Kidney epithelial cell (primary cell): ENCODE data around the gene SPAG9. TPM values are rescaled to one million over a fixed set of nuclear protein-coding genes. Genes with fewer than 3 reads are reported as not detected.
"Not testable (repeated sequence)": the region's sequence is repeated elsewhere in the genome, so short reads cannot be mapped to it uniquely, and the experiment has no call there.

Experiments used
- DNase-seq: peaks from one replicate; pipeline ENCODE4 v3.0.0-alpha.2; 2010; ENCODE audit warnings: low read depth
- H3K27me3 ChIP-seq: 2 replicates; pipeline ENCODE4 v1.6.0; 2011; ENCODE audit warnings: low read length; ENCODE audit not compliant: control insufficient read depth, insufficient read depth
- H3K36me3 ChIP-seq: 2 replicates; pipeline ENCODE4 v1.5.1; 2011; ENCODE audit warnings: low read length; ENCODE audit not compliant: control insufficient read depth, insufficient read depth
- H3K4me3 ChIP-seq: 2 replicates; pipeline ENCODE4 v1.5.1; 2011; ENCODE audit warnings: low read depth, mild to moderate bottlenecking, control low read depth, low read length
- total RNA-seq: library from RNA; depleted of rRNA; stranded (reverse); fragments of >200 nt; gene quantifications from 2 replicates; pipeline ENCODE4 v1.2.3, GENCODE V29; 2015
- TF ChIP-seq, protein P1 (sequence below): IDR thresholded peaks from 2 replicates; pipeline ENCODE4 v1.5.1; 2011; ENCODE audit warnings: mild to moderate bottlenecking, moderate library complexity, low read length, control low read depth, inconsistent platforms; ENCODE audit not compliant: insufficient read depth, poor library complexity, severe bottlenecking

The SPAG9 gene
- total RNA-seq, 1 donor from 2014 or later: 85.5 TPM

- no peaks in the 10 kb centered on the region for H3K27me3 ChIP-seq
- TF ChIP-seq, protein P1, sequence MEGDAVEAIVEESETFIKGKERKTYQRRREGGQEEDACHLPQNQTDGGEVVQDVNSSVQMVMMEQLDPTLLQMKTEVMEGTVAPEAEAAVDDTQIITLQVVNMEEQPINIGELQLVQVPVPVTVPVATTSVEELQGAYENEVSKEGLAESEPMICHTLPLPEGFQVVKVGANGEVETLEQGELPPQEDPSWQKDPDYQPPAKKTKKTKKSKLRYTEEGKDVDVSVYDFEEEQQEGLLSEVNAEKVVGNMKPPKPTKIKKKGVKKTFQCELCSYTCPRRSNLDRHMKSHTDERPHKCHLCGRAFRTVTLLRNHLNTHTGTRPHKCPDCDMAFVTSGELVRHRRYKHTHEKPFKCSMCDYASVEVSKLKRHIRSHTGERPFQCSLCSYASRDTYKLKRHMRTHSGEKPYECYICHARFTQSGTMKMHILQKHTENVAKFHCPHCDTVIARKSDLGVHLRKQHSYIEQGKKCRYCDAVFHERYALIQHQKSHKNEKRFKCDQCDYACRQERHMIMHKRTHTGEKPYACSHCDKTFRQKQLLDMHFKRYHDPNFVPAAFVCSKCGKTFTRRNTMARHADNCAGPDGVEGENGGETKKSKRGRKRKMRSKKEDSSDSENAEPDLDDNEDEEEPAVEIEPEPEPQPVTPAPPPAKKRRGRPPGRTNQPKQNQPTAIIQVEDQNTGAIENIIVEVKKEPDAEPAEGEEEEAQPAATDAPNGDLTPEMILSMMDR: no peak
- H3K4me3 ChIP-seq: no peak overlapping the region
- H3K36me3 ChIP-seq: no peaks in the 10 kb centered on the region
- DNase-seq: no peak
These were observed 22.8 kb downstream of the SPAG9 start for GRCh38 chr17:51097708-51098446.

DNA sequence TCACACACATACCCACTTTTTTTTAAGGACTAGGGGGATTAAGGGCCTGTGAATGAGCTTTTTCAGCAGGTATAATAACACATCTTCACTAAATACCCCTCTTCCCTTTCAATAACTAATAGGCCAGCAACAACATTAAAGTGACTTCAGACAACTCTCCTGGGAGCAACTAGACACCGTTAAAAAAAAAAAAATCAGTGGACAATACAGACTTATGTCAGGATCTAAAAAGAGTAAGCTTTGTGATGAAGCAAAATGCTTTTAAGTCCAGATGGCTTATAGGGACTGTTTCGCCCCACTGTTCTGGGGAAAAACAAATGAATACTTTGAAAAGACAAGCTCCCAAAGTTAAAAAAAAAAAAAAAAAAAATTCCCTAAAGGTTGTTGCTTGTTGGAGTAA is 29.0 kb downstream of the SPAG9 start:
- Histone ChIP-seq H3K36me3 (no peaks in the 10 kb centered on the region), H3K4me3 (no peak overlapping the region), H3K27me3 (no peaks in the 10 kb centered on the region)
- TF ChIP-seq, protein P1: no peak
- DNase-seq: no peak

- H3K4me3 ChIP-seq, DNase-seq, H3K27me3 ChIP-seq, H3K36me3 ChIP-seq: not testable (repeated sequence)
These were observed 31.8 kb downstream of the SPAG9 start for GRCh38 chr17:51088868-51089267.

- TF ChIP-seq, protein P1: no peak
These were observed 32.4 kb downstream of the SPAG9 start for GRCh38 chr17:51088287-51088686.

GRCh38 chr17:51087072-51087757 is 33.5 kb downstream of the SPAG9 start:
- TF ChIP-seq, protein P1: no peak
- Histone ChIP-seq H3K4me3 (no peak overlapping the region), H3K27me3 (no peaks in the 10 kb centered on the region), H3K36me3 (no peaks in the 10 kb centered on the region)
- no peak for DNase-seq

More at GRCh38 chr17:51088287-51088686, 32.4 kb downstream of the SPAG9 start:
- Histone ChIP-seq H3K36me3 (no peaks in the 10 kb centered on the region), H3K27me3 (no peaks in the 10 kb centered on the region), H3K4me3 (no peak overlapping the region)
- no peak for DNase-seq

DNA sequence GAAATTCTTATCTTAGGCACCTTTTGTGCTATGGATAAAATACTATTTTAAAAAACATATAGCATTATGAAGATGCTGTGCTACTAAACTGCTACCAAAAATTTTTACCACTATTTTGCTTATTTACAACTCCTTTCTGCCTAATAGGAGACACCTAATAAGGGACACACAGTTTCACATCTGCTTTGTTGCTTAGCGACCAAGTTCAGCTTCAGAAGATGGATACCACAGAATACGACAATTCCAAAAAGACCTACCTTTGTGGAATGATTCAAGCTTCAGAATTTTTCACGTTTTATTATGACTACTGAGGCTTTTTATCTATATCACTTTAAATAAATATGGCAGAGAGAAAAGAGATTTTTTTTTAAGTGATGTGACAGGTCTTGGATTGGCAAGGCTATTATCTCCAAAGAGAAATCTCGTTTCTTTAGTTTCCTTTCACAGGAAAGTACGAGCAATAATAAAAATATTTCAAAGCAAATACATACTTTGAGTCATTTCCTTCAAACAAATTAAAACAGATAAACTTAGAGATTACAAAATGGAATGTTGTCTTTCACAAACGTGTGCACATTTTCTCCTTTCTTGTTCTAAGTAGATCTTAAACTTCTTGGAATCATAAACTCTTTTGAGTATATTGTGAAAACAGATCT is 35.4 kb downstream of the SPAG9 start:
- no peak for DNase-seq
- H3K27me3 ChIP-seq: no peaks in the 10 kb centered on the region
- no peaks in the 10 kb centered on the region for H3K36me3 ChIP-seq
- H3K4me3 ChIP-seq: no peak overlapping the region
- TF ChIP-seq, protein P1: no peak
